GM19372 (cell line): ENCODE measurements around the gene PRKG1.
"Not testable (repeated sequence)": the region's sequence is repeated elsewhere in the genome, so short reads cannot be mapped to it uniquely, and the experiment has no call there.

ENCODE experiments used
- ATAC-seq: cut with Tn5 transposase; IDR thresholded peaks from one replicate; pipeline ENCODE4 v1.9.1; 2021; ENCODE audit warnings: mild to moderate bottlenecking, low read depth, moderate library complexity; ENCODE audit not compliant: unreplicated experiment

Gene PRKG1

DNA sequence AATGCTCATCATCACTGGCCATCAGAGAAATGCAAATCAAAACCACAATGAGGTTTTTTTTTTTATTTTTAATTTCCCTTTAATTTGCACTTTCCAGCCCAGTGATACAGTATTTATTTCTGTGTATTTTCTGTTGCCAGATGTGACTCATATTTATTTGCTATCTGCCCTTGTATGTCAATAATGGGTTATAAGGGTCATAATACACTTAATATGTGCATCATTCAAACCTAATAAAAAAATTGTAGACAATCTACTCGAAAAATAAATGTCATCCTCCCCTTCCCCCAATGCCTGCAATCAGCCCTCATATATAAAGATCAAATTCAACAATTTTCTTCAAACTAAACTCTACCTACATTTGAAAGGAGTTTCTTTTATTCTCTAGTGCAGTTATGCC is 470.6 kb downstream of the PRKG1 start:
- ATAC-seq = no peak

DNA sequence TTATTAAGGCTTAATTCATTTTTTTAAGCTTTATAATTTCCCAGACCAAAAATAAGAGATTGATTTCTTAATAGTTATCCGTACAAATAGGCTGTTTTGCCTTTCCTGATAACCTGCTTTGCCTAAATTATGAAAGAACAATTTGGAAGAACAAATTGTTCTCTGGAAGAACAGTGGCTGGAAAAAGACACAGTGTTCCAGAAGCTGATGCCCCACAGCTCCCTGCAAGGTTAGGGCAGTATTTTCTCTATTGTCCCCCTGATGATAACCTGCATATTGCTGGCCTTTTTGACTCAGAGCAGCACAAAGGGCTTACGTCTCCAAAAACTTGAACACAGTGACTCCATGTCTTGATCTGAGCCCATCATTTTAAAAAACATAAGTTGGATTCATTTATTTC is 473.7 kb downstream of the PRKG1 start:
- no peak for ATAC-seq

DNA sequence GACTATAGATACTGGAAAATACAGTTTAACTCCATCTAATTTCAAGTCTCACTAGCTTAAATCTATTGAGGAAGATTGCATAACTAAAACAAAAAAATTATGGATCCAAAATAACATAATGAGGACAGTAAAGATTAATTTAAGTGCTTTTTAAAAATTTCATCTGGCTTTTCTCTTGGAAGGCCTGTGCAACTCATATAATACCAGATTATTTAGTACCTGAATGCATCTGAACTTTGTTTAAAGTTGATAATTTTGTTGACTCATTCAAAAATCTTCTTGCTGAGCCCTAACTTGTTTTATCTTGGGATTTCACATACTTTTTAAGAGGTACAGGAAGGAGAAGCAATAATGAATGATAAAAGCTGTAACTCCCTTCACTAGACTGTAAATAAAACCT is 478.6 kb downstream of the PRKG1 start:
- ATAC-seq = no peak

DNA sequence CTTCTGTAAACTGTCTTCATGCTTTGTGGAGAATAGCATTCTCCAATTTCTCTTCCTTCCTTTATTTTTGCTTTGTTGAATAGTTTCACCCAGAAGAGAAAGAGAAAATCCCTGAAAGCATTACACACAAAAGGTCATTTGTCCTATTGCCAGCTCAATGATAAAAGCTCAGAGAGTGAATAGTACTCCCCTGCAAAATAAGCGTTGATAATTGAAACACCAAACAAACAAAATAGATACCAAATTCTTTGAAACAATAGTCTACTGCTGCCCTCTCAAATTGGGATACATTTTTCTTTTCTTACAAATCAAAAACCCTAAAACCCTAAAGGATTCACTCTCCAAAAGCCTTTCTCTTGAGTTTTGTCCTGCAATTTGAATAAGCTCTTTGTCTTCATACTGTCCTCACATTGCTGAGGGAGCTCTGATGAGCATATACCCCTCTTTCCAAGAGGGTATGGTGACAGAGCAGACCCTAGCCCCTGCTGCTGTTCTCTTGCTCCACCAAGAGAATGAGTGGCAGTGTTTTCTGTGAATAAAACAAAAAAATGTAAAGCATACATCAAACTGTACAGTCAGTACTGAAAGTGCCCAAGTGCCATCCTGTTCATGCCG is 490.7 kb downstream of the PRKG1 start:
- no peak for ATAC-seq

DNA sequence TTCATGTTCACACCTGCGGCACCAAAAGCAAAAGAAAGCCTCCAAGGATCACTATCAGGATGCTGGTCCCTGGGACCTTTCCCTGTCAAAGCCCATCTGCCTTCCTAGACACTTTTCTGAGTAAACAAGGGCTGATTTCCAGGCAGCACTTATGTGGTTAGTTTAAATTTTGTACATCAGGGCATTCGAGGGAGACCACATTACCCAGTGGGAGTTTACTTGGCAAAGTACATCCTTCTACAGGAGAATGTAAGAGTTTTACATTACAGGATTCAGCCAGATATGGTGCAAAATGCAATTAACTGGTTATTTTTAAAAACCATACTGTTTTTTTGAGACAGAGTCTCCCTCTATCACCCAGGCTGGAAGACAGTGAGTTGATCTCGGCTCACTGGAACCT is 493.0 kb downstream of the PRKG1 start:
- ATAC-seq = no peak

DNA sequence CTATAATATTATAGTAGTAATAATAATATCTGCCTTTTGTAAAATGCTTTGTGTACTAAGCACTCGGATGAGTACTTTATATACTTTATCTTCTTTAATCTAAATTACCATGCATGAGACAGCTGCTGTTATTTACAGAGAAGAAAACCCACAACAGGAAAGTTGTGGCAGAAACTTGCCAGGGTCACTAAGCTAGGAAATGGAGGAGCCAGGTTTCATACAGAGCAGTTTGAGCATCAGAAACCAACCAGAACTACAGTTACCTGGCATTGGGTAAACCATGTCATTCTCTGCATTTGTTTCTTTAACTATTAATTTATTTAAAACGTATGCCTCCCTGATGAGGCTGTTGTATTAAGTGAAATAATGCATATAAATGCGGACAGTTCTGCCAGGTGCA is 495.2 kb downstream of the PRKG1 start:
- ATAC-seq = no peak

DNA sequence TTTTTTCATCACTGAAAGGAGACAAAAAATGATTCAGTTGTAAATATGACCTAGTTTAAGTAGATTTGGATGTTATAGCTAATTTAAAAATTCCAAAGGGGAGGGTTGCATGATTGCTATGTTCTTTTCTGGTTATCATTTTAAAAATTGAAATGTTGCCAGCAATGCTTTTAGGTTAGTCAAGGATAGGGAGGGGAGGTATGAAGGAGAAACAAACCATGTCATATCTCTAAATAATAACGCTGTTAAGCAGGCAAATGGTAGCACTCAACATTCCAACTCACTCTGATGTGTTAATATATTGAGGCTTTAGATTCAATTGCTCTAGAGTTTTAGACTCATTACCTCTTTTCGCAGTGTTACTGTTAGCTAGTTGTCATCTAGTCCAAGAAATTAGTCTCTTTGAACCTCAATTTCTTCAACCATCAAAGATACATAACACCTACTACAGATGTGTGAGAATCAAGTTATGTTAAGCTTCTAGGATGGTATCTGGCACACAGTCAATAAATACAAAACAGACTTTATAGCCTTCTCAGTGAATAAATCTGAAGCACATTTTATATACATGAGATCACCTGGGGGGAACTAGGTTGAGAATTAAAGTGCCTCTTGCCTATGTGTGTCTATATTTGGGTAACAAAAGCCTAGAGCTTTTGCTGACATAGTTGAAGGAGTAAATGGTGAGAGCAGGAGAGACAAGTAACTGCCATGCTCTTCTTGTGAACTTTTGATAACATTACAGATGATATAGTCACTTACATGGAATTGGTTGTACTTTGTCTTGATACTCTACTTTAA is 500.2 kb downstream of the PRKG1 start:
- no peak for ATAC-seq

DNA sequence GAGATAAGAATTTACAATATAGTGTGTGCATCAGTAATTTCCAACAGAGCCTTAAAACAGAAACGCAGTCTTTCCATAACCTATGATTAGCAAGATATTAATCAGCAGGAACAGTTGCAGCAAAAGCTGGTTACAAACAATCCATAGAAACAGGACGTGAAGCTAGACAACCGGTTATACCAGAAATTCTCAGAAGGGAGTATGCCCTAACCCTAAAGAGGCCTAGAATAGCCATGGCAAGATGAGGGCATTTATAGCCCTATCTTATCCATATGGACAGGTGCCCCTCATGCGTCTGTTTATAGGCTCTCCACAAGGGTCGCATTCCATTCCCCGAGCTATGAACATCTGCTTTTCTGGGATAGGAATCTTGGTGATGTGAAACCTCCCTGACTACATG is 506.9 kb downstream of the PRKG1 start:
- ATAC-seq = not testable (repeated sequence)

DNA sequence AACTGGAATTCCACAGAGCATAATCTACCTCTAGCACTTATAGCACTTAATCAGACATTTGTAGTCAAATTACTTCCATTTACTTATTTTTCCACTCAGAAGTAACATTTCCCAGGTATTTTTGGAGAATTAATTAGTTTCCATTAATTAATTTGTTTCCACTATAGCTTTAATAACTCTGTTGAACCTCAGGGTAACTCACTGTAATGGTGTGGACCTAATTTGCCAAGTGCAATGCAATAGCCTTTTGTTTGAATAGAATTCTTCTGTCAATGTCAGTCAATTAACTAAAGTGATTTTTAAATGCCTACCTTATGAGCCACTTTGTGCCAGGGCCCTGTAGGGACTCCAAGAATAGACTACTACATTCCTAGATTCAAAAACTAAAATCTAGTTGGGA is 509.7 kb downstream of the PRKG1 start:
- ATAC-seq = no peak

DNA sequence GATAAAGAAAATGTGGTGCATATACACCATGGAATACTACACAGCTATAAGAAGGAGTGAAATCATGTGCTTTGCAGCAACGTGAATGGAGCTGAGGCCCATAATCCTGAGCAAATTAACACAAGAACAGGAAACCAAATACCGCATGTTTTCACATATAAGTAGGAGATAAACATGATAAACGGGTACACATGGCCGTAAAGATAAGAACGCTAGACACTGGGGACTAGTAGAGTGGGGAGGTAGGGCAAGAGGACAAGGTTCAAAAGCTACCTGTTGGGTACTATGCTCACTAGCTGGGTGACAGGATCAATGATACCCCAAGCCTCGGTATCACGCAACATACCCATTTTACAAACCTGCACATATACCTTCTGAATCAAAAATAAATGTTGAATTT is 511.5 kb downstream of the PRKG1 start:
- ATAC-seq = no peak

DNA sequence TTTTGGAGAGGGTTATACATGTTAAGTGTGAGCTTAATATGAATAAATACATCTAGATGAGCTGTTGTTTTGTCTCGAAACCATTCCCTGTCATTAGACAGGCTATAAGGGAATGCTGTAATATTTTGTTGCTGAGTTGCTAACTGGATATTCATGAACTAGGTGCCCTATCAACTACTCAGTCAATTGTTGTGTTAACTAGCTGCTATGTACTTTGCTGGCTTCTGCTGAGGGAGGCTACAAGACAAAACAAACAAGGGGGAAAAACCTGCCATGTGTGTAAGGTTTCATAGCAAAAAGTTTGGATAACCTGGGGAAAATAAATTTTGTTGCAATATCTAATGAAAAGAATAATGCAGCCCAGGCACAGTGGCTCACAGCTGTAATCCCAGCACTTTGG is 514.7 kb downstream of the PRKG1 start:
- no peak for ATAC-seq

DNA sequence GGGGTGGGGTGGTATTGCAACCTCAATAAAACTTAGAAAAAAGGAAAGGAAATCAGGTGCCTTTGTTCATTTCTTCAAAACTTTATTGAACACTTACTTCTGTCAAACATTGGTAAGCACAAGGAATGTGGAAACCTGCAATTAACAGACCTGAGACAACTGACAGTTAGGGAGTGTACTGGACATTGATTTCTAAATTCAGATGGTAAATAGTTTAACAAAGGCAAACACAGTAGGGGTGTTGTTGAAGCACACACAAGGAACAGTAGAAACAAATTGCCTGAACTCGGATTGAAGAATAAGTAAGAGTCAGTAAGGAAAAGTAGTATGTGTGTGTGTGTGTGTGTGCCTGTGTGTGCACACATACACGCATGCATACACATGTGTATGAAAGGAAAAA is 516.5 kb downstream of the PRKG1 start:
- no peak for ATAC-seq

DNA sequence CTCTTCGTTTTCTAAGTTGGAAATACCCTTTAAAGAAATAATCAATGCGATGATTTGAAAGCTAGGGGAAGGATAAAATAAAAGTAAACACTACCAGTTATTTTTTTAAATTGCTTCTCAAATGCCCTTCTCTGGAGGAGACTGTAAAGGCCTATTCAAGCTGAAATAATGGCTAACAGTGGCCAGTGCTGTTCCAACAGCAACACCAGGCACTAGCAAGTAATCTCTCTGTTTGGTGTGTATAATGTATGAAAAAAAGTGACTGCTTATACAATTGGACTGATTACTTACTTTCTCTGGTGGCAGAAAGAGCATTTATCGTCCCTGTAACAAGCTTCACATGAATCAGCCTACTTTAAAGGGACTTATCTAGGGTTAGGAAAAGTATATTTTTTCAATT is 522.4 kb downstream of the PRKG1 start:
- no peak for ATAC-seq

DNA sequence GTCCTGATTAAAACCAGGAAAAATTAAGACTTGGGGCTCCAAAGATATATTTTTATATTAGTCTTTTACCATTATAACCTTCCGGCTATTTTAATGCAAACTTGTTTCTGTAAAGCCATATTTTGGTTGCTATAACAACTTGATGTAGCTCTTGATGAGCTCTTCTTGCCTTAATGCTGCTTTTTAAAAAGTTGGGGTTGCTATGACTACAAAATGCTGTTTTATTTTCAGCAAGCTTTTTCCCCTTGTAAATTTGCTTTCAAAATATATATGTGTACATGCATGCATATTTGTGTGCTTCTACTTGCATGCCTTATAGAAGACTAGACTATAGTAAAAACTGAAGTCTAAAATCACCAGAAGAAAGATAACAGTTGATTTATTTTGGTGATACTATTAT is 525.4 kb downstream of the PRKG1 start:
- ATAC-seq = no peak

DNA sequence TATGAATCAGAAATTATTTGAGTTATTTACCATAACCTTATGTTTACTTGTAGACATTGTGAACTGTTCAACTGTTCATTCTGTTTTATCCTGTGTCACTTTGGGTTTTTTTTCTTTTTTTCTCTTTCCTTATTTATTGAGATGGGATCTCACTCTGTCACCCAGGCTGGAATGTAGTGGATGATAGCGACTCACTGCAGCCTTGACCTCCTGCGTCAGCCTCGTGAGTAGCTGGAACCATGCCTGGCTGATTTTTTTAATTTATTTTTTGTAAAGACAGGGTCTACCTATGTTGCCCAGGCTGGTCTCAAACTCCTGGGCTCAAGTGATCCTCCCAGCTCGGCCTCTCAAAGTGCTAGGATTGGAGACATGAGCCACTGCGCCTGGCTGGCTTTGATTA is 528.0 kb downstream of the PRKG1 start:
- ATAC-seq = no peak

DNA sequence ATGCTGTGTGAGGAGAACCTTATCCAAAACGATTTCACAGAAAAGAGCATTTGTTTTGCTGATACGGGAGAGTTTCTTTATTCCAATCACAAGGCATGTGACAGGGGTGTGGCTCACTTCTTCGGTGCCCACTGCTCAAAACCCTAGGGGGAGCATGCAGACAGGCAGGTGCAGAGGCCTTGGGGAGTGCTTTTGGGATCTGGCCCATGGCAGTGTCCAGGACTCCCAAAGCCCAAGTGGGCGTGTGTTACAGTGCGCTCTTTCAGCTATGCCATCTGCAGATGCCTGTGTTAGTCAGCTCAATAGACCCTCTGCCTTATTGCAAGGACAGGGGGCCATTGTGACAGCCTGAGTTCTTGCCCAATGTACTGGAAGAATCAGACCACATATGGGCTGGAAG is 530.3 kb downstream of the PRKG1 start:
- no peak for ATAC-seq

DNA sequence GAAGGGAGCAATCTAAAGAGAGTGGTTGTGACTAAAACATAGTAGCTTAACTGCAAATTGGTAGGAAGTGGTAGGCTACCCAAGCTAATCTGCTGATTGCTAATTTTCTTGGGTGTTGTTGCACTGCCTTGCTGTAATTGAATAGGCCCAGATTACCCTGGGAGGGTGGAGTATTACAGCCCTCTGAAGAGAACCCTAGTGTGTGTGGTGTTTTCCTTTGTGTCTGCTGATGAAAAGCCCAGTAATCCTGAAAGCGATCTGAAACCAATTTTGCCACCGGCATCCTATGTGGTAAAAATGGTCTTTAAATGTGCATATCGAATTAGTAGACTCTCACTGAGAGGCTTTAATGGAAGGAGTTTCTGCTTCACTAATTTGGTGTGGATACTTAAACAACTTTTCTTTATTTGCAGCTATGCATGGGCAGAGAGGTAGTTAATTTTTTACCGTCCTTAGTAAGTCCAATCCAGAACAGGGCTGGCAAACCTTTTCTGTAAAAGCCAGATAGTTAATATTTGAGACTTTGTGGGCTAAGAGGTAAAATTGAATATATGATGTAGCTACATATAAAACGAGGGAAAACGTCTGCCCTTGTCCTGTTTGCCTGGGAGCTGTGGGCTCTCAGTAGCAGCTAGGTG is 532.7 kb downstream of the PRKG1 start:
- no peak for ATAC-seq

DNA sequence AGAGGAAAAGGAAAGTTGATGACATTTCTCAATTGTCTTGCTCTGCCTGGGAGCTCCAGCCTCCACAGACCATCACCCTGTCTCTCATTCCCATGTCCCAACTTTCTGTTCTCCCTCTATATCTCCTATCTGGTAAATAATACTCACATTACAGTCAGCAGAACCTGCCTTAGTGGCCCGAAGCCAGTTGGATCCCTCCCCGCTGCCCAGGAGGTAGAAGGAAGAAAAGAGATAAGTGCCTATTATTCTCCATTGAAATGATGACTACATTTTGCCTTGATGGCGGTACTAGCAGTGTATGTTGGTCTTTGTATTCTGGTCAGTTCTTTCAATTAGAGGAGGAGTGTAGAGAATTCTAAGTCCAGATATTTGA is 533.2 kb downstream of the PRKG1 start:
- no peak for ATAC-seq

DNA sequence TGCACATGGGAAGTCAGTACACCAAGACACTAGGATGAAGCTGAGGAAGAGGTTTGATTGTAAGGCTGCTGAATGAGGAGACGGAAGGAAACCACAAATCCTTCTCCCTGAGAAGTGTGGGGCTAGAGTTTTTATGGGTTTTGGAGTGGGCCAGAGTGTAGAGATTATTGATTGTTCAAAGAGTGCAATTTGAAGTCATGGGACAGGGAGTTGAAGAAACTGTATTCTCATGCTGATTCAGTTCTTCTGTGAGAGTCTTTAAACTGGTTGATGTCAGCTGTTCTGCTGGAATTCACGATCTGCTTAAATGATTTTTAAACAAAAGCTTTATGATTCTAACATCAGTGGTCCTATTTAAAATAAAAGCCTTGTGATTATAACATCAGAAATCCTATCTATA is 533.9 kb downstream of the PRKG1 start:
- ATAC-seq = no peak

DNA sequence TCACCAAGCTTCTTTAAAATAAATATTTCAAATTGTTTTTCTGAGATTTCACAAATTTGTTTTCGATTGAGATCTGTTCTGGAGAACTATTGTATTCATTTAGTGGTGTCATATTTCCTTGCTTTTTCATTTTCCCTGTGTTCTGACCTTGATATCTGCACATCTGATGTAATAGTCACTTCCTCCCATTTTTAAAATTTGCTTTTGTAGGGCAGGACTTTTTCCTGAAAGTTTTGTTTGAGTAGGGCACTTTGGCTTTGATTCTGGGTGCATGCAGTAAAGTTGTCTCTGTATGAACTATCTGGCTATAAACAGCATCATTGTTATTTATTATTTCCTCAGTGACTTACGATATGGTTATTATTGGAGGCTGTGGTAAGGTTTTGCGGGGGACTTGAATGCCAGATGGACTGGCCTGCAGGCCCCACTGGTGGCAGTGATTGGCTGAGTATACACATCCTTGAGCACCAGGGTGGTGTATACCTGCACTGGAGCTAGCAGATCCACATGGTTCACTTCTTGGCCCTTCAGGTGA is 541.5 kb downstream of the PRKG1 start:
- no peak for ATAC-seq

DNA sequence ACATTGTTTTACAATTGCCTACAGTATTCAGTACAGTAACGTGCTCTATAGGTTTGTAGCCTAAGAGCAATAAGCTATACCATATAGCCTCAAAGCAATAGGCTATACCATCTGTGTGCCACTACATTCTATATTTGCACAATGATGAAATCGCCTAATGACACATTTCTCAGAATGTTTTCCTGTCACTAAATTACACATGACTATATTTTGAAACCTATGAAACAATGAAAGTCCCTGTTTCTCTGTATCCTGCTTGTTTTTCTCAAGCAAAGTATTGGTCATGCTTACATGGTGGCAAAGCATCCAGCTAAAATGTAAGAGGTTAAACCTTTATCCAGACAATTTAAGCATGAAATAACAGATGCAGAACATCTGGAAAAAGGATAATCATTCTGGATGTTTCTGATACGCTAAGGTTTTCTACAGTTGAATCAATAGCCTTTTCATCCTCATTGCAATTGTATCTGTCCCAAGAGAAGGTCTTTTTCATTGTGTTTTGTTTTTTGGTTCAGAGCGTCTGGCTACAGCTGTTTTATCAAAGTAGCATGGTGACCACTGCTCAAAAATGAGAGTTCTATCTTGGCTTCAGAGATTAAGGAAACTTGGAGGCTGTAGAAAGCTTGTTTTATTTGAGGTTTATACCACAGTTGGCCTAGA is 543.4 kb downstream of the PRKG1 start:
- no peak for ATAC-seq
